Transverse colon (tissue), 4 donors: ENCODE results near the gene SERINC5.

Experiments
- EP300 ChIP-seq: sonication (generic); formaldehyde crosslinking; IDR thresholded peaks from one replicate; pipeline ENCODE4 v1.6.1; 2017; ENCODE audit warnings: antibody characterized with exemption, low read depth
- POLR2A ChIP-seq: fragments of 450-650 bp; IDR thresholded peaks from one replicate; pipeline ENCODE4 v1.6.1; 2016; ENCODE audit warnings: antibody characterized with exemption, mild to moderate bottlenecking, moderate library complexity
- POLR2AphosphoS5 ChIP-seq, 3 donors: sonication (generic); formaldehyde crosslinking; IDR thresholded peaks; one replicate each; pipeline ENCODE4 v1.6.1; 2016; ENCODE audit warnings: antibody characterized with exemption in 3 of 3
- TF ChIP-seq, protein P1 (sequence below), 5 experiments: fragments of 200-600 bp in 3 of 5; fragments of 450-650 bp in 2 of 5; sonication (generic) in 3 of 5; IDR thresholded peaks; 1 replicate in 2 of 5; 2 replicates in 3 of 5; pipeline ENCODE4 v1.5.1; 2016 to 2017; ENCODE audit warnings: antibody characterized with exemption in 5 of 5, inconsistent platforms in 3 of 5, mild to moderate bottlenecking in 2 of 5, moderate library complexity in 1 of 5

GRCh38 chr5:80223561-80223960 lies 32.3 kb downstream of the SERINC5 start:
- TF ChIP-seq, protein P1, sequence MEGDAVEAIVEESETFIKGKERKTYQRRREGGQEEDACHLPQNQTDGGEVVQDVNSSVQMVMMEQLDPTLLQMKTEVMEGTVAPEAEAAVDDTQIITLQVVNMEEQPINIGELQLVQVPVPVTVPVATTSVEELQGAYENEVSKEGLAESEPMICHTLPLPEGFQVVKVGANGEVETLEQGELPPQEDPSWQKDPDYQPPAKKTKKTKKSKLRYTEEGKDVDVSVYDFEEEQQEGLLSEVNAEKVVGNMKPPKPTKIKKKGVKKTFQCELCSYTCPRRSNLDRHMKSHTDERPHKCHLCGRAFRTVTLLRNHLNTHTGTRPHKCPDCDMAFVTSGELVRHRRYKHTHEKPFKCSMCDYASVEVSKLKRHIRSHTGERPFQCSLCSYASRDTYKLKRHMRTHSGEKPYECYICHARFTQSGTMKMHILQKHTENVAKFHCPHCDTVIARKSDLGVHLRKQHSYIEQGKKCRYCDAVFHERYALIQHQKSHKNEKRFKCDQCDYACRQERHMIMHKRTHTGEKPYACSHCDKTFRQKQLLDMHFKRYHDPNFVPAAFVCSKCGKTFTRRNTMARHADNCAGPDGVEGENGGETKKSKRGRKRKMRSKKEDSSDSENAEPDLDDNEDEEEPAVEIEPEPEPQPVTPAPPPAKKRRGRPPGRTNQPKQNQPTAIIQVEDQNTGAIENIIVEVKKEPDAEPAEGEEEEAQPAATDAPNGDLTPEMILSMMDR (IDR thresholded peaks at IDR 0.05): no peak
- no peak for TF ChIP-seq POLR2A
- TF ChIP-seq EP300: no peak
- no peak for TF ChIP-seq POLR2AphosphoS5 (IDR thresholded peaks at IDR 0.05)
